Activated CD4-positive, CD25-positive, alpha-beta regulatory T cell treated with anti-CD3 and anti-CD28 coated beads, Interleukin-2, amount 50 U/mL, for 72 hours (primary cell): ENCODE results near the gene RBM15B.
"Not testable (repeated sequence)": the region's sequence is repeated elsewhere in the genome, so short reads cannot be mapped to it uniquely, and the experiment has no call there.

Source experiments
- DNase-seq: peaks from one replicate; pipeline ENCODE4 v3.0.0; 2021

RBM15B gene, protein sequence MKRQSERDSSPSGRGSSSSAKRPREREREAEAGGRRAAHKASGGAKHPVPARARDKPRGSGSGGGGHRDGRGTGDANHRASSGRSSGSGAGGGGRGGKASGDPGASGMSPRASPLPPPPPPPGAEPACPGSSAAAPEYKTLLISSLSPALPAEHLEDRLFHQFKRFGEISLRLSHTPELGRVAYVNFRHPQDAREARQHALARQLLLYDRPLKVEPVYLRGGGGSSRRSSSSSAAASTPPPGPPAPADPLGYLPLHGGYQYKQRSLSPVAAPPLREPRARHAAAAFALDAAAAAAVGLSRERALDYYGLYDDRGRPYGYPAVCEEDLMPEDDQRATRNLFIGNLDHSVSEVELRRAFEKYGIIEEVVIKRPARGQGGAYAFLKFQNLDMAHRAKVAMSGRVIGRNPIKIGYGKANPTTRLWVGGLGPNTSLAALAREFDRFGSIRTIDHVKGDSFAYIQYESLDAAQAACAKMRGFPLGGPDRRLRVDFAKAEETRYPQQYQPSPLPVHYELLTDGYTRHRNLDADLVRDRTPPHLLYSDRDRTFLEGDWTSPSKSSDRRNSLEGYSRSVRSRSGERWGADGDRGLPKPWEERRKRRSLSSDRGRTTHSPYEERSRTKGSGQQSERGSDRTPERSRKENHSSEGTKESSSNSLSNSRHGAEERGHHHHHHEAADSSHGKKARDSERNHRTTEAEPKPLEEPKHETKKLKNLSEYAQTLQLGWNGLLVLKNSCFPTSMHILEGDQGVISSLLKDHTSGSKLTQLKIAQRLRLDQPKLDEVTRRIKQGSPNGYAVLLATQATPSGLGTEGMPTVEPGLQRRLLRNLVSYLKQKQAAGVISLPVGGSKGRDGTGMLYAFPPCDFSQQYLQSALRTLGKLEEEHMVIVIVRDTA

DNA sequence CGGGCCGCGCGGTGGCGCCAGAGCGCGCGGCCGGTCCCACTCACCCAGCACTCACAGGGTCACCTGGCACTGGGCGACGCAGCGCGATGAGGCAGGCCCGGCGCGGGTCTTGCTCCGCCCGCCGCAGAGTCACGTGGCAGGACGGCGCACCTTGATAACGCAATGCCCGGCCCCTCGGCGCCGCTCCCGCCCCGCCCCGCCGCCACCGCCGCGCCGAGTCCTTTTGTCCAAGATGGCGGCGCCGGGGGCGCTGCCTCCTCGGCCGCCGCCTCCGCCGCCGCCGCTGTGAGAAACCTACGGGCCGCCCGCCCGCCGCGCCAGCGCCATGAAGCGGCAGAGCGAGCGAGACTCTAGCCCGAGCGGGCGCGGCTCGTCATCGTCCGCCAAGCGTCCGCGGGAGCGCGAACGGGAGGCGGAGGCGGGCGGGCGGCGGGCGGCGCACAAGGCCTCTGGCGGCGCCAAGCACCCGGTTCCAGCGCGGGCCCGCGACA lies at the start of gene RBM15B:
Gene RBM15B (plus strand): TSS at position 211 of the 491 bp plus-strand sequence. CDS start 115 bp downstream, at position 326.
- DNase-seq = peak; percentile 98

DNA sequence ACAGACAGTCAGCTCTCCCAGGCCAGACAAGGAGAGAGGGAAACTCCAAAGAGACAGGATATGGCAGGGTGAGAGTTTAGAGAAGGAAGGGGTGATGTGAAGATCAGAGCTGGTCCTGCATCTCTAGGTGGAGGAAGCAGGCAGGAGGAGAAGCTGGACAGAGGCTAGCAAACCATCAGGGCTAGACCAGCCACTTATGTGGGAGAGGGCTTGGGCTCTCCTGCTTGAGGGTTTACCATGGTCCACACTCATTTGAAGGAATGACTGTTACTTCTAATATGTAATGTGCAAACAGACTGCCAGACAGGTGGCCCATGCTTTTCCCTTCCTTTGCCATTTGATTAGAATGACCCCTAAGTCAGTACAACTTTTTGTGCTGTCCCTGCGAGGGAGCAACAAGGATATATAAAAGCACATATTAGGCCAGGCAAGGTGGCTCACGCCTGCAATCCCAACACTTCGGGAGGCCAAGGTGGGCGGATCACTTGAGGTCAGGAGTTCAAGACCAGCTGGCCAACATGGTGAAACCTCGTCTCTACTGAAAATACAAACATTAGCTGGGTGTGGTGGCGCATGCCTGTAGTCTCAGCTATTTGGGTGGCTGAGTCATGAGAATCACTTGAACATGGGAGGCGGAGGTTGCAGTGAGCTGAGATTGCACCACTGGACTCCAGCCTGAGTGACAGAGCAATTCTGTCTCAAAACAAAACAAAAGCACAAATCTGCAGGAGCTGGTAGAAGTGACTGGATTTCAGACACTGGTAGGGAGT lies 47.0 kb upstream of the RBM15B start:
- DNase-seq = no peak

DNA sequence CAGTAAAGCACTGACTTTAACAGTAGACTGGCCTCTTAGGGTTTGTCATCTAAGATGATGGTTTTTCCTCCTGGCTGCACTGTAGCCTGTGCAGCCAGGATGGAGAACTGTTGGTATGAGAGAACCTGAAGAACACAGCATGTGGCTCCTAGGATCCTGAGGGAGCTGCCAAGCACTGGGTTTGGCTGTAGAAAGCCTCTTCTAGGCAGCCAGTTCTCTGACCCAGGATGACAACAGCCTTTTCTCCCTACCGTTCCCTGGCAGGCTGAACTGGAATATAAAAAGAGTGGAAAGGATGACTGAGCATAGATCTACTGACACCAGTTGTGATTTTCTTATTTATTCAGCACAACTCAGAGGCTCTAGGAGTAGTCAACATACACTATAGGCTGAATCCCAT lies 40.3 kb upstream of the RBM15B start:
- no peak for DNase-seq

DNA sequence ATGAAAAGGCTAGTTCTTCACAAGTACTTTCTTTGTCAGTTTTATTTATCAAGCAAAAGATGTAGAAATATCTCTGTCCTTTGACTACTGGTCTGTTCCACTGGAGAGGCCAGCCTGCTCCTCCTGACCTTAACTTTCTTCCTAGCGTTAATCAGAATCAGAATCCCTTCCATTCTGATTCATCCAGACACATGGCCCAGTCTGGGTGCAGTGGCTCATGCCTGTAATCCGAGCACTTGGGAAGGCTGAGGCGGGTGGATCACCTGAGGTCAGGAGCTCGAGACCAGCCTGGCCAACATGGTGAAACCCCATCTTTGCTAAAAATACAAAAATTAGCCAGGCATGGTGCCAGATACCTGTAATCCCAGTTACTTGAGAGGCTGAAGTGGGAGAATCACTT lies 38.0 kb upstream of the RBM15B start:
- no peak for DNase-seq

DNA sequence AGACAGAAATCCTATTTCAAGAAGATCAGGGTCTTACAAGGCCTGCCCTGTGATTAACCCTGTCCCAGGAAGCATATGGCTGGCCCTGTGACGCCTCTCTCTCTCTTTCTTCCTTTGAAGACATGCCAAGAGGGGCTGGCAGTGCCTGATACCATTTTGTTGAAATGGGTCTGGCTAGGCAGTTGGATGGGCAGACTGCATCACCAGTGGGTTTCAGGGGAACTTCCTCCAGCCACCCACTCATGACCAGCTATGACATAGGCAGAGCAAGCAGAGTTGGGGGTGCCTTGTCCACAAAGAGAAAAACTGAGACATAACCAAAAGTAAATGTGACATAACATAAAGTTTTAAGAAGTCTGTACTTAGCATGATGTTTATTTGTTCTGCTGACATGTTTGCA lies 37.4 kb upstream of the RBM15B start:
- DNase-seq = no peak

DNA sequence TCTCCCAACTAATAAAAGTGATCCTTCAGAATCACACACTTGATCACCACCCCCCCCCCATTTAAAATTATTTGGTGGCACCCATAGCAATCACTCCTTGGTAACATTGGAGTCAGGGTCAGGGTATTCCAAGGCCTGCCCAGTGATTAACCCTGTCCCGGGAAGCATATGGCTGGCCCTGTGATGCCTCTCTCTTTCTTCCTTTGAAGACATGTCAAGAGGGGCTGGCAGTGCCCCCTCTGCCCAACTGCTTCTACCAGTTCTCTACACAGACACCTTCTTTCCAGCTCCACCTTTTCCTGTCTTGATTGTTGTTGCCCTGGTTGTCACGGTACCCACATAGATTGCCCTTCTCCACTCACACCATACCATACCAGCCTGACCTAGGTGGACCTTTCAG lies 36.9 kb upstream of the RBM15B start:
- no peak for DNase-seq

DNA sequence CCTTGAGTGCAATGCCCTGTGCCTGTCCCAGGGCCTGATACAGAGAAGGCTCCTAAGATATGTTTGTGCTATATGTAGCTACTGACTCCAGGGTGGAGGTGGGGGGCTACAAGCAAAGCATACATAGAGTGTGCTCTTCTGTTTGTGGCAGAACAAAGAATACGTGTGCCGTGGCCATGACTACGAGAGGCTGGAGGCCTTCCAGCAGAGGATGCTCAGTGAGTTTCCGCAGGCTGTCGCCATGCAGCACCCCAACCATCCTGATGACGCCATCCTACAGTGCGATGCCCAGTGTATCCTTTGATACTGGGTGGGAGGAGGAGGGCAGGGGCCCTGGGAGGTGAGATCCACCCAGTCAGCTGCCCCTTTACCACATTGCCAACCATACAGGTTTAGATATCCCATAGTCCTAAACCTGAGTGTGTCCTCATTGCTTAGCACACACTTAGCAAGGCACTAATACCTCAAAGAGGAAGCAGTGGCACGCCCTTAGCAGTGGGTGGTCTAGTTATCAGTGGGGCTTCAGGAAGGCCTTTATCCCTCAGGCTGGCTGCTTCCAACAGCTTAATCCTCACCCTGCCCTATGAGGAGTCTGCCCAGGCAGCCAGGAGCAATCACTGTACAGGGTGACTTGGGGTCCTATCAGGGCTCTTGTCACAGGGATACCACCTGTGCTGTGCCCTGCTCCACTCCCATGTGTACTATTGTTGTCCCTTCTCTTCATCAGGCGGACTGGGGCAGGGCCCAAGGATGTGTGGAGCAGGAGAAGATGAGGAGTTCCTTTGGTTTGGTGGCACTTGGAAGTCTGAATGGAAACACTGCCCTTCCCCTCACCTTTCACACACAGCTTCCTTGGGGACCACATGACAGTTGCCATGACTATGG lies 36.1 kb upstream of the RBM15B start:
- DNase-seq = no peak

DNA sequence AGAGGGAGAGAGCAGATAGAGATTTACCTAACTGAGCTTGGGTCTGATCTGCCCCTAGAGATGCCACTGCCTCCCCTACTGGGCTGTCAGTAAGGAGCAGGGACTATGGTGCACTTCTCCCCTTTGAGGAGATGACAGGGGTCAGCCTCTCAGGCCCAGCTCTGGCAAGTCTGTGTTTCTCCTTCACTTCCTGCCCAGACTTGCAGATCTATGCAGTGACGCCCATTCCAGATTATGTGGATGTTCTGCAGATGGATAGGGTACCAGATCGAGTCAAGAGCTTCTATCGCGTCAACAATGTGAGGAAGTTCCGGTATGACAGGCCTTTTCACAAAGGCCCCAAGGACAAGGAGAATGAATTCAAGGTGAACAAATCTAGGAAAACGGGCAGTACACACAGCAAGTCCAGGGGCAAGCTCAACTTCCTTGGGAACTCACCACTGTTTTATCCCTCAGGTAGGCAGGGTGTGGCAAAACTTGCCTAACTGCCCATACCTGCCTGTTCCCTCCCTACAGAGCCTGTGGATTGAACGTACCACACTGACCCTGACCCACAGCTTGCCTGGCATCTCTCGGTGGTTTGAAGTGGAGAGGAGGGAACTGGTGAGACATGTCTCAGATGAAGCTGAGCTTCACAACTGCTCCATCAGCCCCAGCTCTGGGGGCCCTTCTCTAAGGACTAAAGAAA lies 35.0 kb upstream of the RBM15B start:
- no peak for DNase-seq

DNA sequence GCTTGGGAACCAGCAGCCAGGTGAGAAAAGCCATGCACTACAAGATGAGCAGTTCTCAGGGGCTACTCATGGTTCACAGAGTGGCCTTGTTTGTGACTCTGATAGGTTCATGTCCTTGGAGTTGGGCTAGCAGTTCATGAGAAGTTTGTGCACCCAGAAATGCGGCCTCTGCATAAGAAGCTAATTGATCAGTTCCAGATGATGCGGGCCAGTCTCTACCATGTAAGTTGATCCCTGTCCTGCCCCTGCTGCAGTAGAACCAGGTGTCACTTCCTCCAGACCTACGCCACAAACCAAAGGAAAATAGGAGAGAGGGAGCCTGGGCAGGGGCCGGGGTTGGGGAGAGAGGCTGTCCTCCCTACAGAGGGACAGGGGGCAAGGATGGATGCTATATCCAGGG lies 33.2 kb upstream of the RBM15B start:
- DNase-seq = no peak

DNA sequence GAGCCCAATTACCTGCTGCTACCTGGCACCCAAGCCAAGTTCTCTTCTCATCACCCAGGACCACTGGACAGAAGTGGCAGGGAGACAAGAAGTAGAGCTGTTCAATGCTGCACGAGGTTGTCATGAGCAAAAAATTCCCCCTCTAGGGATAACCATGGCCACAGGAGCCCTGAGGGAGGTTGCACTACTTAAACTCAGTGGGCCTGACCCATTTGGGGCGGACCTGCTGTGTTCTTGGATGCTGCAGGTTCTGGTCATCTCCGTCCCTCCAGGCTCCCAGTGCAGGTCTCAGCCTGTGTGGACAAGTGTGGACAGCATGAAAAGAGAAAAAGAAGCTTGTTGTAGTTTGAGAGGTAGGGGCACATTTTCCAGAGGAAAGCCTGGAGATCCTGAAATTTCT lies 32.1 kb upstream of the RBM15B start:
- DNase-seq = no peak

DNA sequence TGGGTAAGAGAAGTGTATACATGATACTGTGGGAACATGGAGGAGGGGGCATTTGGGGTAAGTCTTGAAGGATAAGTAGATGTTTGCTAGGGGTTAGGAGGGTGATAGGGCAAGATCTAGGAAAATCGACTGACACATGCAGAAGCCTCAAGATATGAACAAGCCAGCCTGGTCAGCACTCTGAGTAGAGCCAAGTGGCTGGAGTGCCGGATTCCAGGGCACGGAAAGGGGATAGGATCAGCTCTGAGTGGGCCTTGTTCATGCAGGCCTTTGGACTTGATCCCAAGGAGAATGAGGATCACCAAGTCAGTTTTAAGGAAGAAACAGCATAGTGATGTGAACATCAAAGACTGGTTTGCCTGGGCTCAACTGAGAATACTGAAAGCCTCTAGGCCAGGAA lies 30.3 kb upstream of the RBM15B start:
- no peak for DNase-seq

DNA sequence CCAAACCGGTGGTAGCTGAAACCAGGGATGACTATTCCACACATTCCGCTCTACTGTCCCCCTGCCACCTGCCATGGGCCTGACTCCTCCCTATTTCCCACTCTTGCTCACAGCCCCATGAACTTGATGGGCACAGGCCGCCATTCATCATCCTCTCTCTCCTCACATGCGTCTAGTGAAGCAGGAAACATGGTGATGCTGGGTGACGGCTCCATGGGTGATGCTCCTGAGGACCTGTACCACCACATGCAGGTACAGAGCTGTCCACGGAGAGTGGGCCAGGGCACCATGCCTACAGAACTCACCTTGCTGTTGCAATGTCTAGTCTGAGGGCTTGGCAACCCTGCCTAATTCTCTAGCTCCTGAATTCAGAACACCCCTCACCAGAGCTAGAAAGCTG lies 29.3 kb upstream of the RBM15B start:
- DNase-seq = no peak

DNA sequence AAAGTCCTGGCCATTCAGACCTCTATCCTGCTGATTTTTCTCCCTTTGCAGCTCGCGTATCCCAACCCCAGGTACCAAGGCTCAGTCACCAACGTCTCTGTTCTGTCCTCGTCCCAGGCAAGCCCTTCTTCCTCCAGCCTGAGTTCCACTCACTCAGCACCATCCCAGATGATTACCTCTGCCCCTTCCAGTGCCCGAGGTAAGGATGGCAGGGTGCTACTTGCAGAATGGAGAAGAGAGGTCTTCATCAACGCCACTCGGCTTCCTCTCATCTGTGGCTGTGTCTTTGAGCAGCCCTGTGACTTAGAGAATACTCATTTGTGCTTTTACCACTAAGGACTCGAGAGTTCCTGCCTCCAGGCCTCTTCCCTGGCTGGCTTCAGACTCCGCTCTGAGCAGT lies 28.6 kb upstream of the RBM15B start:
- DNase-seq = no peak

DNA sequence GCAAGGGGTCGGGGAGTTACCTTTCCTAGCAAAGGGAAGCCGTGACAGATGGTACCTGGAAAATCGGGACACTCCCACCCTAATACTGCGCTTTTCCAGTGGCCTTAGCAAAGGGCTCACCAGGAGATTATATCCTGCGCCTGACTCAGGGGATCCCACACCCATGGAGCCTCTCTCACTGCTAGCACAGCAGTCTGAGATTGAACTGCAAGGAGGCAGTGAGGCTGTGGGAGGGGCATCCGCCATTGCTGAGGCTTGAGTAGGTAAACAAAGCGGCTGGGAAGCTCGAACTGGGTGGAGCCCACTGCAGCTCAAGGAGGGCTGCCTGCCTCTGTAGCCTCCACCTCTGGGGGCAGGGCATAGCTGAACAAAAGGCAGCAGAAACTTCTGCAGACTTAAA lies 22.8 kb upstream of the RBM15B start:
- DNase-seq = not testable (repeated sequence)

DNA sequence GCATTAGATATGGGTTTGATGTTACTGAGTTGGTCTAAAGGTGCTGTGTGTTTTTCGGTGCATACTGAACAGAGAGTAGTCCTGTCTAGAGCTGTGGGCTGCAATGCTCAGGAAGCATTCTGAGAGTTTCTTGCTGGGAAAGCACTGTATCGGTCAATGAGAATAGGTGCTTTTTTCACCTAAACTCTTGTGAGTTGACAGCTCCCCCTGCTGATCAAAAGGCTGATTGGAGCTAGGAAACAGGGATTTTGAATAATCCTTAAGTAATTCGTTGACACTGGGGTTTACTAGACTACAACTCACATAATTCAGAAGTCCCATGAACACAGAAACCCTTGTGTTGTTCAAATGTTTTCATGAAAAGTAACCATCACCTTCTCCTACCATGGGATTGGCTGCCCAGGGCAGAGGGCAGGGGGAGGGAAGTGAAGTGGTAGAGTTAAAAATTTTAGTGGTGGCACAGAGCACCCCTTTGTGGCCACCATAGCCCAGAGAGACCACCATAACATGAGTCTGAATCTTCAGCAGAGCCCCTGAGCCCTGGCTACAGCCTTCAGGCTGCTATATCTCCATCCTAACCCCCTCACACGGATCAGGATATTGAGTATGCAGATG lies 19.0 kb upstream of the RBM15B start:
- no peak for DNase-seq

DNA sequence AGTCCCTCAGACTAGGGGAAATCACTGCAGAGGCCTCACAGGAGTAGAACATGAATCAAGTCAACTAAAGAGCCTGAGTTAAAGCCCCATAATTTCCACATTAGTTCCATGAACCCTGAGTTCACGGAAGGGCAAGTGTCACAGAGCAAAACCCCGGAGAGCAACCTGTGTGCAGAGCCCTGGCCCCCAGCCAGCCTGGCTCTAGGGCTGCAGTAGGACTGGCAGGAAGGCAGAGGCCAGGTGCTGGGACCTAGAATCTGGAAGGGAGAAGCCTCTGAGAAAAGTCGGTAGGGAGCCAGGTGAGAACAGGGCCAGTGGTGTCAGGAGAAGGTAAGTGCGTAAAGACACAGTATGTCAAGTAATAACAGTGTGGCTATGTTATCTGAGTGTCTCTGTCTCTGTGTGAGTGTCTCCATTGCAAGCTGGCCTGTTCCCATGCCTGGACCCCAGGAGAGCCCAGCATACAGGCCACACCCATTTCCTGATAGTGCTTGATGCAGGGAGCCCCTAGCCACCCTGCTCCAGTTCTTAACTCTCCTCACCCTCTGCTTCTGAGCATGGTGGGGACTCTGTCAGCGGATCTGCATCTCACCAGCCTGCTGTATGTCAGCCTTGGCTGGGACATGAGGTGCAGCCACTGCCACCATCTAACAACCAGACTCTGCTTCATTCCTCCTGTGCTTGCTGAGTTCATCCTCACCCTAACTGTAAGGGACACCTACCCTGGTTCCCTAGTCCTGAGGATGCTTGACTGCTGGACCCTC lies 17.2 kb upstream of the RBM15B start:
- peak; percentile 6 for DNase-seq

DNA sequence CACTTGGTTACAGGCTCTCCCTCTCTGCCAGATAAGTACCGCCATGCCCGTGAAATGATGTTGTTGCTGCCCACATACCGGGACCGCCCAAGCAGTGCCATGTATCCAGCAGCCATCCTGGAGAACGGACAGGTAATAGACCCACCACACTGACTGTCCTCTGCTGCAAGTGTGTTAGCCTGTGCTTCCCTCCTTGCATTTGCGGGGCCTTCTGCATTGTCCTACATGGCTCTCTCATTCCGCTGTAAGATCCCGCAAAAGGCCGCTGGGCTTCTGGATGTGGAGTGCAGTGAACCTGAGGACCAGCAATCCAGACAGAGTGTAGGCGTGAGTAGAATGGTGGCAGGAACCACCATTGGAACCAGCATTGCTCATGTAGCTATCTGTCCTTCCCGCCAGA lies 16.6 kb upstream of the RBM15B start:
- peak; percentile 6 for DNase-seq

DNA sequence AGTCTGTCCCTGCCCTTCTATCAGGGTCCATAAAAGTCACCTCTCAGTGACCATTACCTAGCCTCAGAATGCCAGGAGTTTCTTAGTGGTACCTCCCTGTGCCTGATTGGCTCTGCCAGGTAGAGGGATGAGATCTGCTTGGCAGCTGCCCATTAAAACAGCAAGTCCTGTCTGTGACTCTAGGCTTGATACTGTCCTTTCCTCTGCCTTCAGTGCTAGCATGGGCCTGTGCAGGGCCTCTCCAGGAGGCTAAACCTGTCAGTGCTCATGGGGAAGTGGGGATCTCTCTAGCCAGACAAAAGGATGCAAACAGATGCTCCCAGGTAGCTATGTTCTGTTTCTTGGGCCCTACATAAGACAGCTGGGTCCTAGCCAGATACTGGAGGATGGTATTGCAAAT lies 15.9 kb upstream of the RBM15B start:
- peak; percentile 16 for DNase-seq

DNA sequence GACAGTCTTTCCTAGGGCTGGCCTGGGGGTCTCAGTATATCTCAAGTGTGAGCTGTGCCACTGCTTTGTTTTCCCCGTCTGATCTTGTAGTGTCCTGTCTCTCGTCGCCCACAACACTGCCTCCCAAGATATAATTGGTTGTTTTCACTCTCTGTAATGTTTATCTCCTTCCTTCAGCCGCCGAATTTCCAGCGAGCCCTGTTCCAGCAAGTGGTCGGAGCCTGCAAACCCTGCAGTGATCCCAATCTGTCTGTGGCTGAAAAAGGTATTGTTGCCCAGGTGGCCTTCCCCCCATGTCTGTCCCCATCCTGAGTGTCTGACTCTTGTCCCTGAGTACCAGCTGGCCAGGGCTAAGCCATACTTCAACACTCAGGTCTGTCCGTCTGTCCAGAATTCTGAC lies 15.5 kb upstream of the RBM15B start:
- peak; percentile 12 for DNase-seq

DNA sequence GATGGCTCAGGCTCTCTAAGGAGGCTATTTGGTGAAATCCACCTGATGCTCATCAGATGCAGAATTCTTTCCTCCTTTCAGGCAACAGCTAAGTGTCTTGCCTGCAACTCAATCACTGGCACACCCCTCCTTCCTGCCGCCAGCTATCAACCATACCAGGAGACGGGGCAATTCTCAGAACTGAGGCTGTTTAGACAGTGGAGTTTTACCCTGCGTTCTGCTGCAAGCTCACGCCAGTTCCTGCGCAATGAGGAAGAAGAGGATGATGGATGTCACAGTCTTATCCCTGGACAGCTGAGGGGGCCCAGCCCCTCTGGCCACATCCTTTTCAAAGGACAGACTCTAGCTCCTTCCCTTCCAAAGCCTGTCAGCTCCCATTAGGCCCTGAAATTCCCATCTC lies 13.0 kb upstream of the RBM15B start:
- DNase-seq = no peak
